HG03460 (cell line): ENCODE data around the gene ZNF521.
"Not testable (repeated sequence)": the region's sequence is repeated elsewhere in the genome, so short reads cannot be mapped to it uniquely, and the experiment has no call there.

ENCODE experiments used
- ATAC-seq: cut with Tn5 transposase; IDR thresholded peaks from one replicate; pipeline ENCODE4 v1.9.1; 2021; ENCODE audit not compliant: unreplicated experiment

The ZNF521 gene

DNA sequence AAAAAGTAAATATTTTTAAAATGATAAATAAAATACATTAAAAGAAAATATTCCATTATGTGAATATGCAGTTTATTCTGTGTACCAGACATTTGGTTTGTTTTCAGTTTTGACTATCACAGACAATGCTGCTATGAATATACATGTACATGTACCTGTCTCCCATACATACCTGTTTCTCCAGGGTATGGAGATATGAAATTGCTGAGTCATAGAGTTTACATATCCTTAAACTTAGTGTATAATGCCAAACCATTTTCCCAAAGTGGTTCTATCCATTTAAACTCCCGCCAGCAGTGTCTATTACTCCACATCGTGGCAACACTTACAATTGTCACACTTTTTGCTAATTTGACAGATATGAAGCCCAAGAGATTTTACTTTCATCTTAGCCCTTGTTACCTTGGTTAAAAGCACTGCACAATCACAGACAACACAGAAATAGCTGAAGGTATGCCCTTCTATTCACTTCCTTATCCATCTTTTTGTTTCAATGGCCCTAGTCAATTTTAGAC is 56.3 kb downstream of the ZNF521 start:
- ATAC-seq, result no peak

DNA sequence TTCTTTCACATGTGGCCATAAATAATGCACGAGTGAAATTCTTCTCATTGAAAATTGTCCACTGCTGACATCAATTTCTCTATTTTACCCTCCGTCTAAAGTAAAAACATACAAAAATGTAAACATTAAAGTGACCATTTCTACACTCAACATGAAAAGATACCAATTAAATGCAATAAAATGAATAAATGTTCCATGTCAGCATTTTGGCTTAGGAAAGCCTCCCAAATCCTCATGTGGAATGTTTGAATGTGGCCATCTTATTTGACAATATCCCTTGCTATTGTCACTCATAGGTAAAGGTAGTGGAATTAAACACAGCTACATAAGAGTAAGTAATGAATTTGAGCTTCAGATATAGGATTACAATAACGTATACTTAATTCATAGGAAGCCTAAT is 60.8 kb downstream of the ZNF521 start:
- ATAC-seq, result no peak

- no peak for ATAC-seq
Observed at GRCh38 chr18:25289001-25289631, 62.9 kb downstream of the ZNF521 start.

DNA sequence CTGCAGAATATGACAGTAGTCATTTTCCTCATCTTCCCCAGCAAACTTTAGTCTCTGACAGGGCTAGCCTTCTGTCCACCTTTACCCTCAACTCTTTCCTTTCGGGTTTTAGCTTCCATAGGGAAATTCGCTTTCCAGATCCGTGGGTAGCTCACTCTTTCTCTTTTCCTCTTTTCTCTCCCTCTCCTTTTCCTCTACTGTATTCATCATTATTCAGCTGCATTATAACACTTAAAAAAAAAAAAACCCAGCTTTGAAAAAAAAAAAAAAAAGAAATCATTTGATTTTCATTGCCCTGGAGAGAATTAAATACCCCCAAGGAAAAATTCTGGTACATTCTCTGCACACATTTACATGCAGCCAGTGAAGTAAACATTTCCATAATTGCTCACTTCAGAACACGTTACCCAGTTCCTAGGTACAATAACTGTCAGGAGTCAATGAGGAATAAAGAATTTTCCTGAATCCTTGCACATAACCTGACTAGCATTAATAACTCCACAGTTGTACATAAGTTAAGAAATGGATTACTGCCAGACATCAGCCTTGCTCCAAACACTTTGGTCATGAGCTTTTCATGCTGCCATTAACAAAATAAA is 63.5 kb downstream of the ZNF521 start:
- ATAC-seq, result no peak

- ATAC-seq, result no peak
Observed at GRCh38 chr18:25287106-25287505, 64.9 kb downstream of the ZNF521 start.

DNA sequence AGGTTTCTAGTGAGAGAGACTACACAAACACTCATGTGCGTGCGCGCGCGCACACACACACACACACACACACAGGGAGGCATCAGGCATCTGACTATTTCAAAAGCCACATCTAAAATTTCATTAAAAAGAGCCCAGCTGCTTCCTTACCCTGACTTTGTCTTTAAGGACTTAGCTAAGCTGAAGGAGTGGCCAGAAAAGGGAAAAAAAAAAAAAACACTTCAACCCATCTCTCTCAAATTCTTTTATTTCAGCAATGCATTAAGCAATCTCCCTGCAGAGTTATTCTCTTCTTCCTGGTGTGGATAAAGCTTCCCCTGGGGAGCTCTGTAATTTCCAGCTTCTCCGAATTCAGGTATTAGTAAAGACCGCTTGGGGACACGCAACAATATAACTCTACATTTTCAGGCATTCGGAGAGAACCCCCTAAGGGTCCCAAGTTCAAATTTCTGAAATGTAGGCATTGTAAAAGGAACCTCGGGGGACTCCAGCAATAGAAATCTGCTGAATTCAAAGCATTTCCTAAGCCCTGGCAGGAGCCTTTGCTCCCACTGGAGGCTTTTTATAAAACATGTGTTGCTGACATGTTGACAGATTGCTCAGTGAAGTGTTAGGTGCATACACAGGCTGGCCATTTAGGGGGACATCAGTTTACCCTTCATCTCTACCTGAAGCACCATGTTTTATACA is 67.0 kb downstream of the ZNF521 start:
- no peak for ATAC-seq

DNA sequence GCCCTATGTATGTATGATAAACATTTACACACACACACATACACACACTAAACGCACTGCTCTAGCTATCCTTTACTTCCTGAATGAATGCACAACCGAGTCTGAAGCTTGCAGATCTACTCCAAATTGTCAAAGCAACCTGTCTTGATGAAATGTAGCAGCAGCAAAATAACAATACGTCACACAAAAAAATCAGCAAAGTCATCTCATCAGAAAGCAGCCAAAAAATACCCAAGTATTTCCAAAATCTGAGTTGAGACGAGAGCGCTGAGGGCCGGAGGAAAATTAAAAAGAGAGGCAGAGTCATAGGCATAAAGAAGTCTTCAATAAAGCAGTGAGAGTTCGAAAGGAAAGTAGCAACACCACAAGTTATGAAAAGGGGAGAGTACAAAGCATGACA is 67.7 kb downstream of the ZNF521 start:
- no peak for ATAC-seq

- ATAC-seq, result no peak
Observed at GRCh38 chr18:25283781-25284180, 68.2 kb downstream of the ZNF521 start.

- ATAC-seq, result no peak
Observed at GRCh38 chr18:25282896-25283703, 68.9 kb downstream of the ZNF521 start.

GRCh38 chr18:25282282-25282681 is 69.7 kb downstream of the ZNF521 start:
- no peak for ATAC-seq

DNA sequence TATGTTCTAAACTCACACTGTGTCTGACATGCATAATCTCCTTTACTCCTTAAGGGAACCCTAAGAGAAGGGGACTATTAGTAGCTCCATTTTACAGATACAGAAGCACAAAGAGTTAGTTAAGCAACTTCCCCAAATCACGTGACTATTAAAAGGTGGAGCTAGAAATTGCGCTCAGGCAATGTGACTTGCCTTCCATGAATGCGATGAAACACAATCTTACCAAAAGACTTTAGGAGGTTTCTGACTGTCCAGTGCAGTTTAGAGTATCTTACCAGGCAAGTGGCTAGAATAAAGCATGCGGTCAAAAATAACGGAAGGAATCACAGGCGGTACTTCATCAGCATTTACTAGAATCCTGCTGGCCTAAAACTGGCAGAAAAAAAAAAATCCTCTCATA is 70.4 kb downstream of the ZNF521 start:
- no peak for ATAC-seq

DNA sequence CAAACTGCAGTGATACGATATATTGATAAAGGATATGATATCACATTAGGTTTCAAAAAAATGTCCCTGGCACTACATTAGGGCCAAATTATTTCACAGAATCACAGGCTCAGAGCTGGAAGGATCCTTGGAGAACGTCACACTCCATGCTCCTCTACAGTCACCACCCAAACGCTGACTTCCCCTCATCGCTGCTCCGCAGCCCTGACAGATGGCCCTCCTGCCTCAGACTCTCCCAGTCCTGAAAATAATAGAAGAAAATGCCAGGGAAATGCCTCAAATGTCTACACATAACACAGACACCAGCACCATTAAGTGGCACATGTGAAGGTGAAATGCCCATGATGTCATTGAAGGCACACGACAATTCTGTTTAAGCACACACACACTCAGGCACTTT is 72.0 kb downstream of the ZNF521 start:
- no peak for ATAC-seq

- ATAC-seq, result no peak
Observed at GRCh38 chr18:25279556-25279955, 72.4 kb downstream of the ZNF521 start.

GRCh38 chr18:25279133-25279532 is 72.8 kb downstream of the ZNF521 start:
- ATAC-seq, result no peak

GRCh38 chr18:25278394-25278793 is 73.6 kb downstream of the ZNF521 start:
- ATAC-seq, result no peak

GRCh38 chr18:25275412-25276001 is 76.5 kb downstream of the ZNF521 start:
- ATAC-seq, result no peak

DNA sequence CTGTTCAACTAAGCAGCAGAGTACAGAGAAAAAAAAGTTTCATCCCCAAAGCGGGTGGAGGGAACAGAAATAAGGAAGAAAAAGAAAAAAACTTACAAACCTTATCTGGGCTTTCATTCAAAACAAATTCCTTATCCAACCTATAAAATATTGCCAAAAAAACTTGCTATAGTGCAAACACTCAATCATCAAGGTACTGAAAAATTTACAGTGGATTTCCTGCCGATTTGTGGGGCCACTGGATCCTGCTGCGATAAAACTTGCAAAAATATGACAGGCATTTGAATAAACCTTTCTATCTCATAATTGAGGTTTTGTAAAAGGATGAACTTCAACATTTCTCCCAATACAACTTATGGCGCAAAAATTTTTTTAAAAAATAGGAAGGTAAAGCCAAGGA is 77.0 kb downstream of the ZNF521 start:
- no peak for ATAC-seq

GRCh38 chr18:25266931-25267527 is 84.9 kb downstream of the ZNF521 start:
- not testable (repeated sequence) for ATAC-seq

DNA sequence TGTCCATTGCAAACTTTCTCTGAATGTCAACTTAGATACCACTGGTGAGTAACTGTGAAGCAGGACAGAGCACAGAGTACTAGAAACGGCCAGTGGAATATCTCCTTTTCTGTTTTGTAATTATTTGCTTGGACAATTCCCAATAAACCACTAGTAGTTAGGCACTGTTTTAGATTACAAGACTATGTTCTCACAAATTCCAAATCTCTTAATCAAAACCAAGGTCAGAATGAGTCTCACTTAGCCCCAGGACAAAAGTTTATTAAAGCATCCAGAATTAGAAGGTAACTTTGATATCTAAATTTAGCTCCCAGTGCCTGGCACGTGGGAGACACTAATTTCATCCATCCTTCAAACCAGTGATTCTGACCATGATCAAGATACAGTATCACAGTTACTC is 89.0 kb downstream of the ZNF521 start:
- no peak for ATAC-seq

- no peak for ATAC-seq
Observed at GRCh38 chr18:25261768-25262167, 90.2 kb downstream of the ZNF521 start.

- no peak for ATAC-seq
Observed at GRCh38 chr18:25256439-25256838, 95.5 kb downstream of the ZNF521 start.
